Stimulated activated CD4-positive, alpha-beta T cell treated with anti-CD3 and anti-CD28 coated beads, TNF-alpha, amount 100 ng/mL, for 48 hours (primary cell): Measurements from ENCODE around the gene MFSD8.
"Not testable (repeated sequence)": the region's sequence is repeated elsewhere in the genome, so short reads cannot be mapped to it uniquely, and the experiment has no call there.

Experiments used
- DNase-seq, 3 donors: peaks; one replicate each; pipeline ENCODE4 v3.0.0-alpha.2; 2020; ENCODE audit warnings: low read depth in 3 of 3

MFSD8 gene

GRCh38 chr4:127965062-127965802 lies at the start of gene MFSD8, which contains the start of gene ABHD18:
Gene MFSD8 (minus strand): TSS chr4:127965173. CDS start chr4:127965133, 40 bp downstream.
Gene ABHD18 (plus strand): TSS chr4:127965406. CDS start chr4:127982956, 17,550 bp downstream.
- DNase-seq = peak; percentile 97 to 99 (median 98)

GRCh38 chr4:128009428-128009827 lies 44.5 kb upstream of the MFSD8 start:
- DNase-seq = no peak

GRCh38 chr4:128006592-128006991 lies 41.6 kb upstream of the MFSD8 start:
- no peak for DNase-seq

- DNase-seq = peak in 2 of 3 donors; percentile 1 to 13
Measured at GRCh38 chr4:127997534-127998388, 32.8 kb upstream of the MFSD8 start.

- not testable (repeated sequence) for DNase-seq
Measured at GRCh38 chr4:127996521-127996920, 31.5 kb upstream of the MFSD8 start.

DNA sequence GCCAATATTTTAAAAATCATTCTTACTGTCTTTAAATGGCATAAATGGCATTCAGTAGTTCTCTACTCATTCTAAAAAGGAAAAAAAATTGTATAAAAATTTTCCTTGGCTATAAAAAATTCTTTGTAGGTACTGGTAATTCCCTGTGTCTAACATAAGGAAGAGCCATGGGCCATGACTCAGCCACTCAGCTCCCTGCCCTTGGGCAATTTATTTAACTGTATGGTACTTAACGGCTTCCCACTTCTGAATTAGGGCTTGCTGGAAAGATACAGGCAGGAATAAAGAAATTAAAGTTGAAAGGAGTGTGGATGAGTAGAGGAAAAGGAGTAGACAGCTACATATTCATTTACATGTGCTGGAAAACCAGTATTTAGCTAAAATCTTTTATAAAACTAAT lies 30.8 kb upstream of the MFSD8 start:
- DNase-seq = no peak

GRCh38 chr4:127993151-127993550 lies 28.2 kb upstream of the MFSD8 start:
- no peak for DNase-seq

DNA sequence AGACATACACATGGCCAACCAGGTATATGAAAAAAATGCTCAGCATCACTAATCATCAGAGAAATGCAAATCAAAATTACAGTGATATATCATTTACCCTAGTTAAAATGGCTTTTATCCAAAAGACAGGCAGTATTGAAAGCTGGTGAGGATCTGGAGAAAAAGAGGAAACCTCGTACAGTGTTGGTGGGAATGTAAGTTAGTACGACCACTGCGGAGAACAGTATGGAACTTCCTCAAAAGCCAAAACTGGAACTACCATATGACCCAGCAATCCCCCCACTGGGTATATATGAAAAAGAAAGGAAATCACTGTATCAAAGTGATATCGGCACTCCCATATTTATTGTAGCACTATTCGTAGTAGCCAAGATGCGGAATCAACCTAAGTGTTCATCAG lies 23.7 kb upstream of the MFSD8 start:
- no peak for DNase-seq

- no peak for DNase-seq
Measured at GRCh38 chr4:127985989-127986388, 21.0 kb upstream of the MFSD8 start.

DNA sequence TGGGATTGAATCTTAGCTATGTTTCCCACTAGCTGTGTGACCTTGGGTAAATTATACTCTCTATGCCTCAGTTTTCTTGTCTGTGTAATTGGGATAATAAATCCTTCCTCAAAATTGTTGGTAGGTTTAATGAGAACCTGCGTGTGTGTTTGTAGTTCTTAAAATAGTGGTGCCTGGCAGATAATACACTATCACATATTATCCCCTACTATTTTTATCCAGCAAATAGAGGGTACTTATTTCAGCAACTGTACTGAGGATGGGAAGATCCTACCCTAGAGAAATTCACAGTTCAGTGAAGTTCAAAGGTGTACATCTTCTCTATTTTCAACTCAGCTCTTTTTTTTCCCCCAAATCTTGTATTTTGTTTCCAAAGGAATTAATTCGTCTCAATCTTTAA lies 17.5 kb upstream of the MFSD8 start:
- no peak for DNase-seq

DNA sequence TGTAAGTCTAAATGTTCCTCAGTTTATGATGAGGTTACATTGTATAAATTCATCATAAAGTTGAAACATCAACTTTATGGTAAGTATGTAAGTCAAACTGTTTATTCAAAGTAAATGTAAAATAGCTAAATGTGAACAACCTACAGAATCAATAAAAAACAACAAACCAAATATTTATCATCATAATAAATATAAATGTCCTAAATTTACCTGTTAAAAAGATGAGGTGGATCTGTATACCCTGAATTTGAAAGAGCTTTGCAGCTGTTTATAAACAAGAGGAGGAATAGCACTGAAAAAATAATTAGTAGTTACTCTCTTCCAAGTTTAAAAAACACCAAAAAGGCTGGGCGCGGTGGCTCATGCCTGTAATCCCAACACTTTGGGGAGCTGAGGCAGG lies 14.0 kb upstream of the MFSD8 start:
- DNase-seq = no peak

DNA sequence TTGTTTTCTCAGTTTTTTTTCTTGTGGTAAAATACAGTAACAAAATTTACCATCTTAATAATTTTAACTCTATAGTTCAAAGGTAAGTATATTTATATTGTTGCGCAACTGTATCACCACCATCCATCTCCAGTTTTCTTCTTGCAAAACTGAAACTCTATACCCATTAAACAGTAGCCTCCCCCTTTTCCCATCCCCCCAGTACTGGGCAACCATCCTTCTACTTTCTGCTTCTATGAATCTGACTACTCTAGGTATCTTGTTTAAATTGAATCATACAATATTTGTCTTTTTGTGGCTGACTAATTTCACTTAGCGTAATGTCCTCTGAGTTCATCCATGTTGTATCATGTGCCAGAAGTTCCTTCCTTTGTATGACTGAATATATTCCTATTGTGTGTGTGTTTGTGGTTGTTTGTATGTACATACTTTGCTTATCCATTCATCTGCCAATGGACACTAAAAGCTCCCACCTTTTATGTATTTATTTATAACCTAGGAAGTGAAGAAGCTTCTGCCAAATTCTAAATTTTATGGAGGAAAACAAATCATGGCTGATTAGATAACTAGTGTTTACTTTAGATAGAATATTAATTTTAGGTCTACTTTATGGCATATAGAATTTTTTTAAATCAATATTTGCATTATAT lies 10.3 kb upstream of the MFSD8 start:
- no peak for DNase-seq

DNA sequence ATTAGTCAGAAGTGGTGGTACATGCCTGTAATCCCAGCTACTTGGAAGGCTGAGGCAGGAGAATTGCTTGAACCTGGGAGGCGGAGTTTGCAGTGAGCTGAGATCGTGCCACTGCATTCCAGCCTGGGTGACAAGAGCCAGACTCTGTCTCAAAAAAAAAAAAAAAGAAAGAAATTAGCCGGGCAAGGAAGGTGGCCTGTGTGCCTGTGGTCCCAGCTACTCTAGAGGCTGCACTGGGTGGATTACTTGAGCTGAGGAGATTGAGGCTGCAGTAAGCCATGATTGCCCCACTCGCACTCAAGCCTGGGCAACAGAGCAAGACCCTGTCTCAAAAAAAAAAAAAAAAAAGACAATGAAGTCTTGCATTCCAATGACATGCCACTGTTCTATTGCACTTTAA lies 6.0 kb upstream of the MFSD8 start:
- DNase-seq = not testable (repeated sequence)

GRCh38 chr4:127968586-127968985 lies 3.6 kb upstream of the MFSD8 start:
- DNase-seq = no peak

- no peak for DNase-seq
Measured at GRCh38 chr4:127967141-127967775, 2.3 kb upstream of the MFSD8 start.

GRCh38 chr4:127965803-127966175 lies 816 bp upstream of the MFSD8 start:
- peak; percentile 39 to 64 (median 57) for DNase-seq

GRCh38 chr4:127964426-127965061 lies 429 bp downstream of the MFSD8 start:
- peak in 2 of 3 donors; percentile 5 to 11 for DNase-seq

DNA sequence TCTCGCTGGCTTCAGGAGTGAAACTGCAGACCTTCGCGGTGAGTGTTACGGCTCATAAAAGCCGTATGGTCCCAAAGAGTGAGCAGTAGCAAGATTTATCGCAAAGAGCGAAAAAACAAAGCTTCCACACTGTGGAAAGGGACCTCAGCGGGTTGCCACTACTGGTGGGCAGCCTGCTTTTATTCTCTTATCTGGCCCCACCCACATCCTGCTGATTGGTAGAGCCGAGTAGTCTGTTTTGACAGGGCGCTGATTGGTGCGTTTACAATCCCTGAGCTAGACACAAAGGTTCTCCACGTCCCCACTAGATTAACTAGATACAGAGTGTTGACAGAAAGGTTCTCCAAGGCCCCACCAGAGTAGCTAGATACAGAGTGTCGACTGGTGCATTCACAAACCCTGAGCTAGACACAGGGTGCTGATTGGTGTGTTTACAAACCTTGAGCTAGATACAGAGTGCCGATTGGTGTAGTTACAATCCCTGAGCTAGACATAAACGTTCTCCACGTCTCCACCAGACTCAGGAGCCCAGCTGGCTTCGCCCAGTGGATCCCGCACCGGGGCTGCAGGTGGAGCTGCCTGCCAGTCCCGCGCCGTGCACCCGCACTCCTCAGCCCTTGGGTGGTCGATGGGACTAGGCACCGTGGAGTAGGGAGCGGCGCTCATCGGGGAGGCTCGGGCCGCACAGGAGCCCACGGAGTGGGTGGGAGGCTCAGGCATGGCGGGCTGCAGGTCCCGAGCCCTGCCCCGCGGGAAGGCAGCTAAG lies 1.2 kb downstream of the MFSD8 start:
- DNase-seq = not testable (repeated sequence)

DNA sequence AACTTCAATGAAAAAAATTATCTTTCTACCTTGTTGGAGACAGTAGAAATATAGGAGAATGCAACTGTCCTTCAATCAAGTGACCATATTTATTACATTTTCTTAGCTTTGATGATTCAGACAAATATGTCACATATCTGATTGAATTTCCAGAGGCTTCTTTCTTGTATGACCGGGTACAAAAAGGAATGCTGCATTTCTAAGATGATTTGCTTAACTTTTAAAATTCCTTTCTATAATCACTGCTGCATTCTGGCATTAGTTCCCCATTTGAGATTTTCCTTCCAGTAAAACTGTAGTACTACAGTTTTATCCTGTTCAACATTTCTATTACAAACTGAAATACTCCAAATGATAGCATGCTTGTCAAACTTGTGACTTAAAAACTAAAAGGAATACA lies 5.2 kb downstream of the MFSD8 start:
- DNase-seq = no peak

GRCh38 chr4:127957105-127957504 lies 7.9 kb downstream of the MFSD8 start:
- no peak for DNase-seq

- no peak for DNase-seq
Measured at GRCh38 chr4:127936974-127937373, 28.0 kb downstream of the MFSD8 start.
